GM20000 (cell line): ENCODE data around the gene TAGLN3.

Experiments used
- DNase-seq: peaks from one replicate; pipeline ENCODE4 v3.0.0; 2012; ENCODE audit warnings: low spot score
- CTCF ChIP-seq: IDR thresholded peaks from 2 replicates; pipeline ENCODE4 v1.5.1; 2012; ENCODE audit warnings: mild to moderate bottlenecking, control low read depth; ENCODE audit errors: extremely low read depth, missing control alignments

The TAGLN3 gene

DNA sequence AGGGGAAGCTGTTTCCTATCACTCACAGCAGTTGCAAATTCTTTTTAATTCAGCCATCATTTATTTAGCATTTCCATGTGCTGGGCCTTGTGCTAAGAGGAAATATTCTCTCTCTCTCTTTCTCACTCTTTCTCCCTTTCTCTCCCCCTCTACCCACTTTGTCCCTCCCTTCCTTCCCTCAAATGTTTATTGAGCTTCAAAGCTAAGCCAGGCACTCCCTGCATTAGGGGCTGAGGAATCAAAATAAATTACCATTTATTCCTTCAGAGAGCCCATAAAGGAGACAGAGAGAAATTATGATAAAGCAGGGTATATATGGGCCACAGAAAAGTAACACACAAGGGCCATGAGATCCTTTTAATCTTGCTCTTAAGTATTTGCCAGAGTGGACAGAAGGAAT lies 42.6 kb downstream of the TAGLN3 start:
- no peak for TF ChIP-seq CTCF
- no peak for DNase-seq

- DNase-seq, result no peak
- no peak for TF ChIP-seq CTCF
These were observed 44.1 kb downstream of the TAGLN3 start for GRCh38 chr3:112042842-112043280.

DNA sequence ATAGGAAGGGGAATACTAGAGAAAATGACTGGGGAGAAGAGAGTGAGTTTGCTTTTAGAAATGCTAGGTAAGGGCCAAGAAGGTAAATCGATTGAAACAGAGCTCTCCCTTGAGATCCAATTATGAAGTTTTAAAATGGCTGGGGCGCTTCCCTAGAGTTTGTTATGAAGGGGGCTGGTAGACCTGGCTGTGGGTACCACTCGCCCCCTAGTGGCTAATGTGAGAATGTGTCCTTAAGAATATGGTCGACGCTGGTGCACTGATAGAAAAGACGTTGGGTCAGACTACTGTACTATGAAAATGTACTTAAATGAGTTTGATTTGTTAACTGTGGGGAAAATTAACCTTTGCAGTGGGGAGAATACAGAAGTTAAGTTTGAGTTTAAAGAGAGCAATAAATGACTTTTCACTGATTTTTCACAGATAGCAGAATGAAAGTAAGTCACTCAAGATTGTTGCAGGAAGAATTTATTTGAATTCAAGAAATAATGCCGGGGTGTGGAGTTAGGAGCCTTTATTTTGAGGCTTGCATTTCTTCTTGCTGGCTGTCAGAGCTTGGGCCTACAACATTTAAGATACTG lies 45.0 kb downstream of the TAGLN3 start:
- TF ChIP-seq CTCF, result peak; percentile 67

DNA sequence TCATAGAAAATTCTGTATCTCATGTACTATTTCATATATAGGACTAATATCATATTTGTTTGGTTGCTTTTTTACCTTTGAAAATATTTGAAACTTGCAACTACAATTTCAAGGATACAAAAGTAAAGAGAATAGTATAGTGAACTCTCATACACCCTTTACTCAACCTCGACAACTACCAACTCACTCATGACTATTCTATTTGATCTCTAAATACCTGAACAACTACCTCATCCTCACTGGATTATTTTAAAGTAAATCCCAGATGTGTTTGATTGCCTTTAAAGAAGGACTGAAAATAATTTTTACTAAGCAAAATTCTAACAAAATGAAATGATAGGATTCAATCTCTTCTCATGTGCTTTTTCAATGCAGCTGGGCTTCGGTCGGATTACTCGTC lies 47.9 kb downstream of the TAGLN3 start:
- TF ChIP-seq CTCF, result no peak
- no peak for DNase-seq

More for the DNA sequence above, 45.0 kb downstream of the TAGLN3 start:
- peak; percentile 68 for DNase-seq

DNA sequence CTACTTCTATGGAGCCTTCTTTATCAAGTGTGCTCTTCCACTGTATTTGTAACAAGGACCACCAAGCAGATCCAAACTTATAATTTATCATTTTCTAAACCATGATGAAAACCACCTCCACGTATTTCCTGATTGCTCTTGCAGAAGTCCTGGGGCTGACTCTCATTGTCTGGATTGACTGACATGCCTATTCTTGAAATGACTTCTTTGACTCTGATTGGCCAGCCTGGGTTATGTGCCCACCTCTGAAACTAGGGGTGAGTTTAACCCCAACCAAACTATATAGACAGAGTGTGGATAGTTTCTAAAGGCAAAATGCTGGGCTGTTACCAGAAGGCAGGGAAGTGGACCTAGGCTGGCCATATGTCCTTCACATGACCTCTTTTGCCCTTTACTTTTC lies 48.5 kb downstream of the TAGLN3 start:
- TF ChIP-seq CTCF, result no peak
- DNase-seq, result no peak

DNA sequence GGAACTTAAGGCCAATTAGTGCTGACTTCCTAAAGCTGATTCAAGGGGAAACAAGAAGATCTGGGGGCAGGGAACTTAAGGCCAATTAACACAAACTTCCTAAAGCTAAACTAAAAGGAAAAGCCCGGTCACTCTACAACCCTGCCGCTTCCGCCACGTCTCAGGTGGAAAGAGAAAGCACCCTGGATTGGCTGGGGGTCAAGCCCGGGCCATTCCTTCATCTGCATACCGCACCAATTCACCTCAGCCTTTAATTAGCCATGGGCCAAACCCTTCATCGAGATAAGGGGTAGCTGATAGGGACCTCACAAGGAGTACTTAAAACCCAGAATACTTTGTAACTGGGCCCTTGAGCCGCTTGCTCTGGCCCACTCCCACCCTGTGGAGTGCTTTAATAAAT lies 50.2 kb downstream of the TAGLN3 start:
- no peak for DNase-seq
- no peak for TF ChIP-seq CTCF

DNA sequence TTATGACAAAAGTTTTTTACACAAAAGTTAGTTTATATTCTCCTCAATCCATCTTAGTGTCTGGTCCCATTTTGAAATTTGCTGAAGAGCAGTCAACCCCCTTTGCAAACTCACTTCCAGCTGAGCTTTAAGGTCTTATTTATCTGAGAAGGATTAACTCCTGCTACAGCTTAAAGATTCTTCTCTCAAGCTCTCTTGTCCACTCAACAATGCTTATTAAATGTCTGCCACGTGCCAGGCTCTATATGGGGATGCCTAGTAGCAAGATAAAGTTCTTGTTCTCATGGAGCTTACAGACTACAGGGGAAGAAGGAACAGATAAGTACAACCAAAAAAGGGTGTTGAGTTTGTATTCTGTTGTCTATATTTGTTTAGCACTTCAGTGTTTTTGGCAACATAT lies 54.5 kb downstream of the TAGLN3 start:
- no peak for TF ChIP-seq CTCF
- no peak for DNase-seq
